GM18498 (cell line): Measurements from ENCODE around the gene TNS2.

Experiments
- ATAC-seq: cut with Tn5 transposase; IDR thresholded peaks from one replicate; pipeline ENCODE4 v1.9.1; 2021; ENCODE audit warnings: mild to moderate bottlenecking, moderate library complexity; ENCODE audit not compliant: unreplicated experiment

Gene TNS2

GRCh38 chr12:53113136-53113705 is 63.4 kb downstream of the TNS2 start:
- no peak for ATAC-seq

- no peak for ATAC-seq
These were observed 64.1 kb downstream of the TNS2 start for GRCh38 chr12:53113951-53114350.
